KBM-7 (cell line): ENCODE data around the gene CNTN1.
"Not testable (repeated sequence)": the region's sequence is repeated elsewhere in the genome, so short reads cannot be mapped to it uniquely, and the experiment has no call there.

Source experiments
- DNase-seq: peaks from one replicate; pipeline ENCODE4 v3.0.0-alpha.2; 2015
- in situ Hi-C: fragments of 300-500 bp; cut with MboI; formaldehyde crosslinking; loops from 2 replicates; pipeline ENCODE4 v1.14.3; 2020; ENCODE audit warnings: low sequenced_read_pairs, low pct_unique_long_range_greater_than_20kb, mixed read lengths

Gene CNTN1

GRCh38 chr12:40692765-40693206 is 547 bp downstream of the CNTN1 start:
- DNase-seq, result no peak
- in situ Hi-C loops, result no loop called here

- DNase-seq, result no peak
- in situ Hi-C loops, result no loop called here
These were observed 1.1 kb downstream of the CNTN1 start for GRCh38 chr12:40693207-40693821.

- no peak for DNase-seq
- in situ Hi-C loops, result no loop called here
These were observed 5.5 kb downstream of the CNTN1 start for GRCh38 chr12:40697566-40698259.

GRCh38 chr12:40701756-40702155 is 9.5 kb downstream of the CNTN1 start:
- in situ Hi-C loops, result no loop called here
- DNase-seq, result no peak

- no peak for DNase-seq
- in situ Hi-C loops, result no loop called here
These were observed 18.9 kb downstream of the CNTN1 start for GRCh38 chr12:40711121-40711520.

- in situ Hi-C loops, result no loop called here
These were observed 22.4 kb downstream of the CNTN1 start for GRCh38 chr12:40714636-40715035.

GRCh38 chr12:40716037-40716436 is 23.8 kb downstream of the CNTN1 start:
- no peak for DNase-seq
- in situ Hi-C loops, result no loop called here

More at GRCh38 chr12:40714636-40715035, 22.4 kb downstream of the CNTN1 start:
- DNase-seq, result no peak

- no peak for DNase-seq
- in situ Hi-C loops, result no loop called here
These were observed 25.3 kb downstream of the CNTN1 start for GRCh38 chr12:40717576-40717975.

- DNase-seq, result no peak
- in situ Hi-C loops, result no loop called here
These were observed 26.7 kb downstream of the CNTN1 start for GRCh38 chr12:40718878-40719372.

GRCh38 chr12:40723001-40723400 is 30.8 kb downstream of the CNTN1 start:
- in situ Hi-C loops, result no loop called here
- DNase-seq, result no peak

GRCh38 chr12:40726366-40726765 is 34.1 kb downstream of the CNTN1 start:
- DNase-seq, result no peak
- in situ Hi-C loops, result no loop called here

GRCh38 chr12:40727774-40728483 is 35.7 kb downstream of the CNTN1 start:
- DNase-seq, result no peak
- in situ Hi-C loops, result no loop called here

GRCh38 chr12:40730281-40730680 is 38.0 kb downstream of the CNTN1 start:
- DNase-seq, result no peak
- in situ Hi-C loops, result no loop called here

GRCh38 chr12:40733871-40734270 is 41.6 kb downstream of the CNTN1 start:
- DNase-seq, result no peak
- in situ Hi-C loops, result no loop called here

- no peak for DNase-seq
These were observed 42.0 kb downstream of the CNTN1 start for GRCh38 chr12:40734276-40734675.

GRCh38 chr12:40735551-40736230 is 43.5 kb downstream of the CNTN1 start:
- in situ Hi-C loops, result no loop called here
- DNase-seq, result no peak

More at GRCh38 chr12:40734276-40734675, 42.0 kb downstream of the CNTN1 start:
- in situ Hi-C loops, result no loop called here

GRCh38 chr12:40737416-40737815 is 45.2 kb downstream of the CNTN1 start:
- in situ Hi-C loops, DNase-seq: not testable (repeated sequence)

- in situ Hi-C loops, result no loop called here
- DNase-seq, result no peak
These were observed 46.6 kb downstream of the CNTN1 start for GRCh38 chr12:40738856-40739255.

GRCh38 chr12:40742041-40742440 is 49.8 kb downstream of the CNTN1 start:
- no peak for DNase-seq
- in situ Hi-C loops, result no loop called here

GRCh38 chr12:40745386-40745785 is 53.1 kb downstream of the CNTN1 start:
- DNase-seq, result no peak
- in situ Hi-C loops, result no loop called here
